SK-N-SH (cell line): ENCODE results near the gene CIAO2B.
"Not testable (repeated sequence)": the region's sequence is repeated elsewhere in the genome, so short reads cannot be mapped to it uniquely, and the experiment has no call there.

ENCODE experiments used
- EP300 ChIP-seq, 2 experiments: IDR thresholded peaks; 2 replicates each; pipeline versions ENCODE4 v1.4.0 to v1.6.1; 2012; ENCODE audit warnings: borderline replicate concordance in 1 of 2, low read depth in 1 of 2, low read length in 1 of 2
- FOSL2 ChIP-seq: IDR thresholded peaks from 2 replicates; pipeline ENCODE4 v1.4.0; 2012; ENCODE audit warnings: low read depth, mild to moderate bottlenecking, moderate library complexity, borderline replicate concordance
- GABPA ChIP-seq: IDR thresholded peaks from 2 replicates; pipeline ENCODE4 v1.4.0; 2012; ENCODE audit warnings: low read depth, mild to moderate bottlenecking
- GATA2 ChIP-seq: sonication (generic); formaldehyde crosslinking; IDR thresholded peaks from 2 replicates; pipeline ENCODE4 v1.5.0; 2020; ENCODE audit warnings: mild to moderate bottlenecking, missing genetic modification reagents
- MEF2A ChIP-seq: IDR thresholded peaks from 2 replicates; pipeline ENCODE4 v1.4.0; 2012; ENCODE audit warnings: low read depth, borderline replicate concordance
- MXI1 ChIP-seq: IDR thresholded peaks from 2 replicates; pipeline ENCODE4 v1.6.1; 2012; ENCODE audit warnings: mild to moderate bottlenecking, low read depth, low read length, improper control_type of control experiment
- NRF1 ChIP-seq: IDR thresholded peaks from 2 replicates; pipeline ENCODE4 v1.6.1; 2012; ENCODE audit warnings: low read depth, mild to moderate bottlenecking, low read length
- SIN3A ChIP-seq: IDR thresholded peaks from 2 replicates; pipeline ENCODE4 v1.6.1; 2012; ENCODE audit warnings: low read depth, mild to moderate bottlenecking, low read length, moderate library complexity, borderline replicate concordance
- TF ChIP-seq, protein P1 (sequence below): fragments of 200-600 bp; sonication (generic); IDR thresholded peaks from 2 replicates; pipeline ENCODE4 v1.6.1; 2017; ENCODE audit warnings: antibody characterized with exemption, mild to moderate bottlenecking, moderate library complexity

DNA sequence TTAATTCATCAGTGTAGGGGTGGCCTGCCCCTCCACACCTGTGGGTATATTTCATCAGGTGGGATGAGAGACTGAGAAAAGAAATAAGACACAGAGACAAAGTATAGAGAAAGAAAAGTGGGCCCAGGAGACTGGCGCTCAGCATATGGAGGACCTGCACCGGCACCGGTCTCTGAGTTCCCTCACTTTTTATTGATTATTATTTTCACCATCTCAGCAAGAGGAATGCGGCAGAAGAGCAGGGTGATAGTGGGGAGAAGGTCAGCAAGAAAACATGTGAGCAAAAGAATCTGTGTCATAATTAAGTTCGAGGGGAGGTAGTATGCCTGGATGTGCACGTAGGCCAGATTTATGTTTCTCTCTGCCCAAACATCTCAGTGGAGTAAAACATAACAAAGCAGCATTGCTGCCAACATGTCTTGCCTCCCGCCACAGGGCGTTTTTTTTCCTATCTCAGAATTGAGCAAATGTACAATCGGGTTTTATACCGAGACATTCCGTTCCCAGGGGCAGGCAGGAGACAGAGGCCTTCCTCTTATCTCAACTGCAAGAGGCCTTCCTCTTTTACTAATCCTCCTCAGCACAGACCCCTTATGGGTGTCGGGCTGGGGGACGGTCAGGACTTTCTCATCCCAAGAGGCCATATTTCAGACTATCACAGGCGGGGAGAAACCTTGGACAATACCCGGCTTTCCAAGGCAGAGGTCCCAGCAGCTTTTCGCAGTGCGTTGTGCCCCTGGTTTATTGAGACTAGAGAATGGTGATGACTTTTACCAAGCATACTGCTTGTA lies 21.4 kb upstream of the CIAO2B start:
- TF ChIP-seq MXI1; SIN3A; NRF1; MEF2A; EP300 (IDR thresholded peaks at IDR 0.05; ENCODE audit: borderline replicate concordance in 1 of 2, low read depth in 1 of 2, low read length in 1 of 2); GABPA; GATA2 (CRISPR knock-in tag); FOSL2: not testable (repeated sequence)
- TF ChIP-seq, protein P1, sequence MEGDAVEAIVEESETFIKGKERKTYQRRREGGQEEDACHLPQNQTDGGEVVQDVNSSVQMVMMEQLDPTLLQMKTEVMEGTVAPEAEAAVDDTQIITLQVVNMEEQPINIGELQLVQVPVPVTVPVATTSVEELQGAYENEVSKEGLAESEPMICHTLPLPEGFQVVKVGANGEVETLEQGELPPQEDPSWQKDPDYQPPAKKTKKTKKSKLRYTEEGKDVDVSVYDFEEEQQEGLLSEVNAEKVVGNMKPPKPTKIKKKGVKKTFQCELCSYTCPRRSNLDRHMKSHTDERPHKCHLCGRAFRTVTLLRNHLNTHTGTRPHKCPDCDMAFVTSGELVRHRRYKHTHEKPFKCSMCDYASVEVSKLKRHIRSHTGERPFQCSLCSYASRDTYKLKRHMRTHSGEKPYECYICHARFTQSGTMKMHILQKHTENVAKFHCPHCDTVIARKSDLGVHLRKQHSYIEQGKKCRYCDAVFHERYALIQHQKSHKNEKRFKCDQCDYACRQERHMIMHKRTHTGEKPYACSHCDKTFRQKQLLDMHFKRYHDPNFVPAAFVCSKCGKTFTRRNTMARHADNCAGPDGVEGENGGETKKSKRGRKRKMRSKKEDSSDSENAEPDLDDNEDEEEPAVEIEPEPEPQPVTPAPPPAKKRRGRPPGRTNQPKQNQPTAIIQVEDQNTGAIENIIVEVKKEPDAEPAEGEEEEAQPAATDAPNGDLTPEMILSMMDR: not testable (repeated sequence)
